ENCODE results near the gene MRPL12. TPM values are rescaled to one million over a fixed set of nuclear protein-coding genes. Genes with fewer than 3 reads are reported as not detected.

Gene MRPL12
- total and polyA plus RNA-seq, 10 donors, result 36.2 to 160 (median 52.2) TPM

- peak overlapping the region; percentile 48 to 95 (median 88) for H3K27ac ChIP-seq
- peaks cover 0 to 65% (median 38%) of the 10 kb centered on the region in 6 donors for H3K36me3 ChIP-seq
- H3K4me1 ChIP-seq, result peaks cover 19 to 60% (median 39%) of the 10 kb centered on the region in 6 donors
- no peaks in the 10 kb centered on the region for H3K27me3 ChIP-seq (replicated peaks in 1 of 7)
- H3K9me3 ChIP-seq, result no peaks in the 10 kb centered on the region
- intact Hi-C loops (cut with DNase I; ENCODE audit: low total_unique reads), result no loop called here
- H3K4me3 ChIP-seq, result peak overlapping the region; percentile 89 to 100 (median 98)
- DNase-seq, result no peak
- WGBS, 5 donors, result 0 to 1% (median 0%) methylated on average over 11 to 37 of the region's 37 CpGs
- no peak for TF ChIP-seq CTCF (IDR thresholded peaks at IDR 0.05 in 8 of 11, conservative IDR thresholded peaks at IDR 0.05 in 3 of 11)
- TF ChIP-seq POLR2A (IDR thresholded peaks at IDR 0.05), result no peak
- TF ChIP-seq POLR2AphosphoS5 (IDR thresholded peaks at IDR 0.05), result no peak
These were observed 20.0 kb upstream of the MRPL12 start for GRCh38 chr17:81683208-81683583.

- H3K4me3 ChIP-seq, result peak within 1 kb of the TSS; percentile 89 to 100 (median 98)
- peaks cover 19 to 60% (median 39%) of the 10 kb centered on the region in 6 donors for H3K4me1 ChIP-seq
- WGBS, 5 donors, result 0 to 1% (median 1%) methylated on average over 16 to 112 of the region's 112 CpGs
- H3K27ac ChIP-seq, result peak within 1 kb of the TSS; percentile 75 to 95 (median 88)
- H3K9me3 ChIP-seq, result no peaks in the 10 kb centered on the region
- peak in 1 of 3 donors; percentile 12 for TF ChIP-seq POLR2A (IDR thresholded peaks at IDR 0.05)
- TF ChIP-seq POLR2AphosphoS5 (IDR thresholded peaks at IDR 0.05), result peak; percentile 90 to 95 (median 92)
- peak in 5 of 11 experiments; percentile 15 to 46 (median 25) for TF ChIP-seq CTCF (IDR thresholded peaks at IDR 0.05 in 8 of 11, conservative IDR thresholded peaks at IDR 0.05 in 3 of 11)
- H3K27me3 ChIP-seq (replicated peaks in 1 of 7), result no peaks in the 10 kb centered on the region
- intact Hi-C loops (cut with DNase I; ENCODE audit: low total_unique reads), result no loop called here
- H3K36me3 ChIP-seq, result peaks cover 0 to 71% (median 44%) of the 10 kb centered on the region in 6 donors
- DNase-seq, result peak; percentile 98
These were observed 19.4 kb upstream of the MRPL12 start, which contains the start of the genes ARL16 and HGS for GRCh38 chr17:81683584-81684441. ARL16 (minus strand) TSS chr17:81683797; CDS start chr17:81683753, 44 bp downstream. HGS (plus strand) TSS chr17:81684011; CDS start chr17:81684067, 56 bp downstream.

DNA sequence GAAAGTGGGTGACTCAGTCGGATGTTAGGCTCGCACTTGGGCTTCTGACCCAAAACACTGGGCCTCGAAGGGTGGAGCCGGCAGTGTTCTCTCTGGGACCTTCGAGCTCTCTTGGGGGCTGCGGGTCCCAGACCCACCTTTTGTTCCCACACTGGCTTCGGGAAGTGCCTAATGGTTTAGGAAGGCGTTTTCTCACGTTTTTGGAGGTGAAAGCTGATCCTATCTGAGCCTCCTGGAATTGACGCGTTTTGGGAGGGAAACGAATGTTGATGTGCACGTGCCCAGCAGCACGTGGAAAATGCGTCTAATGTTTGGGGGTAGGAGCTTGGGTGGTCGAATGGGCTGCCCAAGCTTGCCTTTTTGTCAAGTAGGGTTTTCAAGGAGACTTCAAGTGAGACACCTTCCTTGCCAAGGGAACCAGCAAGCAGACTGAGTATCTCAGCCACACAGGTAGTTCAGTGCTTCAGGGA lies 18.7 kb upstream of the MRPL12 start:
- no peak for DNase-seq
- intact Hi-C loops (cut with DNase I; ENCODE audit: low total_unique reads), result no loop called here
- 2 to 6% (median 4%) methylated on average over 4 to 16 of the region's 16 CpGs for WGBS, 5 donors
- TF ChIP-seq POLR2A (IDR thresholded peaks at IDR 0.05) (no peak), CTCF (IDR thresholded peaks at IDR 0.05 in 8 of 11, conservative IDR thresholded peaks at IDR 0.05 in 3 of 11) (no peak), POLR2AphosphoS5 (IDR thresholded peaks at IDR 0.05) (no peak)
- Histone ChIP-seq H3K27me3 (replicated peaks in 1 of 7) (no peaks in the 10 kb centered on the region), H3K4me3 (peak overlapping the region; percentile 89 to 100 (median 98)), H3K9me3 (no peaks in the 10 kb centered on the region), H3K27ac (peak overlapping the region; percentile 75 to 95 (median 88)), H3K4me1 (peaks cover 19 to 60% (median 39%) of the 10 kb centered on the region in 6 donors), H3K36me3 (peaks cover 0 to 72% (median 50%) of the 10 kb centered on the region in 6 donors)

DNA sequence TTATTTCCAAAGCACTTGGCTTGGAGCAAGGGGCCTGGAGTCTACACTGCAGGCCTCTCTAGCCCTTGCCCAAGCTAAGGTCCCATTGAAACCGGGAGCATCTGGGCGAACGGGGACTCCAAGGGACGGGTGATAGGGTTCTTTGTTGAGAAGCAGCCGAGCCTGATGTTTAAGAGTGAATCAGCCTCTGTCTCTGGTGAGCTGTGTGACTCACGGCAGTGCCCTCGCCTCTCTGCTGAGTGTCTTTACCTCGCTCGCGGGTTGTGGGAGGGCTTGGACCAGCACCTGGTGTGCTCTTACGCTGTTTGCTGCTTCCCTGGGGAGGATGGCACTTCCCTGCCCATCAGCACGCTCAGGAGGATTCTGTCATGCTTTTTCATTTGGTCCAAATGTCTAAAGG lies 18.1 kb upstream of the MRPL12 start:
- 76 to 83% (median 78%) methylated on average over 9 to 12 of the region's 12 CpGs for WGBS, 5 donors
- H3K27ac ChIP-seq, result peak overlapping the region in 3 of 8 donors; percentile 91 to 95 (median 95)
- TF ChIP-seq CTCF (IDR thresholded peaks at IDR 0.05 in 8 of 11, conservative IDR thresholded peaks at IDR 0.05 in 3 of 11), result no peak
- no peak for TF ChIP-seq POLR2A (IDR thresholded peaks at IDR 0.05)
- no peak for TF ChIP-seq POLR2AphosphoS5 (IDR thresholded peaks at IDR 0.05)
- intact Hi-C loops (cut with DNase I; ENCODE audit: low total_unique reads), result no loop called here
- H3K27me3 ChIP-seq (replicated peaks in 1 of 7), result no peaks in the 10 kb centered on the region
- H3K4me3 ChIP-seq, result peak overlapping the region in 7 of 8 donors; percentile 92 to 100 (median 98)
- DNase-seq, result no peak
- H3K36me3 ChIP-seq, result peaks cover 0 to 72% (median 56%) of the 10 kb centered on the region in 6 donors
- no peaks in the 10 kb centered on the region for H3K9me3 ChIP-seq
- peaks cover 19 to 60% (median 39%) of the 10 kb centered on the region in 6 donors for H3K4me1 ChIP-seq
